ENCODE results near the gene BTF3L4. TPM values are rescaled to one million over a fixed set of nuclear protein-coding genes. Genes with fewer than 3 reads are reported as not detected.

Gene BTF3L4
- total RNA-seq, 3 donors from 2014 or later (not counting 1 experiment from before 2014, with no cell fraction given) = 24.2 to 25.3 (median 25.2) TPM

DNA sequence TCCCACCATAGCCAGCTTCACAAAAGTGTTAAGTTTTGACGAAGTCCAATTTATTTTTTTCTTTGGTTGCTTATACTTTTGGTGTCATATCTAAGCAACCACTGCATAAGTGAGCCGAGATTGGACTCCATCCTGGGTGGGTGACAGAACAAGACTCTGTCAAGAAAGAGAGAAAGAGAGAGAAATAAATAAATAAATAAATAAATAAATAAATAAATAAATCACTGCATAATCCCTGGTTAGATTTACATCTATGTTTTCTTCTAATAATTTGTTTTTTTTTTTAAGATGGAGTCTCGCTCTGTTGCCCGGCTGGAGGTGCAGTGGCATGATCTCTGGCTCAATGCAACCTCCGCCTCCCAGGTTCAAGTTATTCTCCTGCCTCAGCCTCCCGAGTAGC, 67.5 kb downstream of the BTF3L4 start:
- Mint-ChIP-seq H3K27me3 (ENCODE audit: low read depth in 2 of 2) (peaks cover 26 to 30% of the 10 kb centered on the region in 2 donors), H3K9me3 (no peaks in the 10 kb centered on the region), H3K4me3 (no peak overlapping the region), H3K27ac (no peak overlapping the region), H3K4me1 (no peaks in the 10 kb centered on the region), H3K36me3 (no peaks in the 10 kb centered on the region)
- WGBS (ENCODE audit: insufficient coverage) = 92% methylated on average over 6 of the region's 6 CpGs
- H3K36me3 ChIP-seq (ENCODE audit: control insufficient read depth, insufficient read depth, low read length) = no peaks in the 10 kb centered on the region
- no peak for TF ChIP-seq CTCF (IDR thresholded peaks at IDR 0.05)
- intact Hi-C loops (cut with micrococcal nuclease) = no loop called here
- no peaks in the 10 kb centered on the region for H3K27me3 ChIP-seq (ENCODE audit: control insufficient read depth, insufficient read depth, low read length)
- DNase-seq (no peak), ATAC-seq (no peak)
- H3K9me3 ChIP-seq (ENCODE audit: control insufficient read depth, insufficient read depth, low read length) = no peaks in the 10 kb centered on the region
- no peak overlapping the region for H3K4me3 ChIP-seq (ENCODE audit: low read length)
- no peaks in the 10 kb centered on the region for H3K4me1 ChIP-seq (ENCODE audit: control insufficient read depth, insufficient read depth, low read length)
- no peak overlapping the region for H3K27ac ChIP-seq (ENCODE audit: low read length)

DNA sequence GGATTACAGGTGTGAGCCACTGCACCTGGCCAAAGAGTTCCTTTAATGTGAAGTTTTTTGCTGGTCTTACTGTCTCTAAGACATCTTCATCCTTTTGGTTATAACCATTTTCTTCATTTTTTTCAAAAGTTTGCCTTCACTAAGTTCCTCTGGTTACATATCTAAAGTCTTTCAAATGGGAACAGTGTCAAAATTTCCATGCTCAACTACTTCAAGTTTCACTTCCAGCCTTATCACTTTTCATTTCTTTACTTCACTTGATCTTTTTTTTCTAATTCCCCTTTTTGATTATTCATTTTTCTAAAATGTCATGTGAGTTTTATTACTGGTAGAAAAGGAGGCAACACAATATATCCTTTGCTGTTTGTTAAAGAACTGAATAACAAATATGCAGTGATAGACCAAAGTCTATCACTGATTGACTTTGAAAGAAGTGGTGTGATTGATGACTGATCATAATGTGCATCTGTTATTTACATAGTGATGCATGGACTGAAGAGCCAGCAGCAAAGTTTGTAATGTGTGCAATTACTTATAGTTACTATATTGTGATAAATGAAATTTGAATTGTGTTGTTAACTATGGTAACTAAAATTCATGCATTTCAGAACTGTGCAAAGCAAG, 69.8 kb downstream of the BTF3L4 start:
- H3K36me3 Mint-ChIP-seq = no peaks in the 10 kb centered on the region
- TF ChIP-seq CTCF (IDR thresholded peaks at IDR 0.05) = no peak
- no peak overlapping the region for H3K27ac Mint-ChIP-seq
- H3K9me3 Mint-ChIP-seq = no peaks in the 10 kb centered on the region
- intact Hi-C loops (cut with micrococcal nuclease) = loop anchor here (5.0 kb wide), 1 partner anchor 561 kb away; no protein-coding TSS in a partner anchor
- H3K4me3 Mint-ChIP-seq = no peak overlapping the region
- Histone ChIP-seq H3K4me3 (ENCODE audit: low read length) (no peak overlapping the region), H3K27ac (ENCODE audit: low read length) (no peak overlapping the region), H3K9me3 (ENCODE audit: control insufficient read depth, insufficient read depth, low read length) (no peaks in the 10 kb centered on the region), H3K4me1 (ENCODE audit: control insufficient read depth, insufficient read depth, low read length) (no peaks in the 10 kb centered on the region), H3K36me3 (ENCODE audit: control insufficient read depth, insufficient read depth, low read length) (no peaks in the 10 kb centered on the region), H3K27me3 (ENCODE audit: control insufficient read depth, insufficient read depth, low read length) (no peaks in the 10 kb centered on the region)
- H3K4me1 Mint-ChIP-seq = no peaks in the 10 kb centered on the region
- H3K27me3 Mint-ChIP-seq (ENCODE audit: low read depth in 2 of 2) = peaks cover 35 to 44% of the 10 kb centered on the region in 2 donors
- no peak for ATAC-seq
- DNase-seq = no peak

DNA sequence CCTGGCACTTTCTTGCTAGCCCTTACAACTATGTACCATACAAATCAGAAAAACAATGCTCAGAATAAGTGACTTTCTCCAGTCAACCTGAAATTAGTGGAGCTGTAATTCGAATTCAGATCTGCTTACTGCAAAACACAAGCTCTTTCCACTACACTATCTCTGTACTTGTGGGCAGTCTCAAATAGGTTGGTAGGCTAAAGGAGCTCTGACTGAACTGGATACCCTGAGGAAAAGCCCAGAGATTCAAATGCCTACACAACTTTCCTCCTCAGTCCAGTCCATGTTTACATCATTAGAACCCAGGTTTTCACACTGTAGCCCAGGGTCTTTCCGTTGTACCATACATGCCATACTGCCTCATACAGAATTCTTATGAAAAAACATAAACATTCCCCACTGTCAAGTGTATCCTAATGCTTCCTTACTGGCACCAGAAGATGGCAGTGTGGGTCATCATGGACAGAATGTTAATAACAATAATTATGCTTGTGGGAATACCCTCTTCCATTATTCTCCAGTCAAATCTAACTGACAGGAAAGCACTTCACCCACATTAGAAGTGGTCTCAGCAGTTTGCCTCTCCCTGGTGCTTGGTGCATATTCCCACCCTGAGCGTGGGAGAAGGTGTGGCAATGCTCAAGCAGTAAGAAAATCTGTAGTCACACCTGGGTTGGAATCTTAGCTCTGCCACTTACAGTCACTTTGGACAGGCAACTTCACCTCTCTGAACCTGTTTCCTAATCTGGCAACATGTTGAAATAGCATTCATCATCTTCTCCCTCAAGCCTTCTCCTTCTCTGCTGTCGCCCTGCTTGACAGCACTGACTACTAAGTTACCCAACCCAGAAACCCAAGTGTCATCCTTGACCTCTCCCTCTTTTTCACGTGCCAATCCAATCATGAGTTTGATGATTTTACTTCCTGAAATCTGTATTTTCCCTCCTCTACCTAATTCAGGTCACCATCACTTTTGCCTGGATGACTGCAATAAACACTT, 71.4 kb downstream of the BTF3L4 start:
- Histone ChIP-seq H3K9me3 (ENCODE audit: control insufficient read depth, insufficient read depth, low read length) (no peaks in the 10 kb centered on the region), H3K4me3 (ENCODE audit: low read length) (no peak overlapping the region), H3K27me3 (ENCODE audit: control insufficient read depth, insufficient read depth, low read length) (no peaks in the 10 kb centered on the region), H3K36me3 (ENCODE audit: control insufficient read depth, insufficient read depth, low read length) (no peaks in the 10 kb centered on the region), H3K4me1 (ENCODE audit: control insufficient read depth, insufficient read depth, low read length) (no peaks in the 10 kb centered on the region), H3K27ac (ENCODE audit: low read length) (no peak overlapping the region)
- no peaks in the 10 kb centered on the region for H3K4me1 Mint-ChIP-seq
- H3K36me3 Mint-ChIP-seq = no peaks in the 10 kb centered on the region
- H3K9me3 Mint-ChIP-seq = no peaks in the 10 kb centered on the region
- no peak overlapping the region for H3K27ac Mint-ChIP-seq
- DNase-seq (peak in 1 of 2 donors; percentile 67), ATAC-seq (peak in 2 of 3 donors; percentile 47 to 48)
- intact Hi-C loops (cut with micrococcal nuclease) = loop anchor here (5.0 kb wide), 1 partner anchor 560 kb away; no protein-coding TSS in a partner anchor
- H3K4me3 Mint-ChIP-seq = no peak overlapping the region
- H3K27me3 Mint-ChIP-seq (ENCODE audit: low read depth in 2 of 2) = peaks cover 40 to 44% of the 10 kb centered on the region in 2 donors
- TF ChIP-seq CTCF (IDR thresholded peaks at IDR 0.05) = peak; percentile 45
- WGBS (ENCODE audit: insufficient coverage) = 47% methylated on average over 5 of the region's 5 CpGs

Data from natural killer cell (primary cell).